Memory B cell (primary cell): ENCODE results near the gene MEG3.

Source experiments
- ATAC-seq: fragments of 150-1000 bp; cut with Tn5 transposase; 2 replicates; pipeline ENCODE4 v1.10.0; 2021; ENCODE audit warnings: low read depth, mild to moderate bottlenecking, moderate library complexity
- DNase-seq, 2 donors: peaks; one replicate each; pipeline ENCODE4 v3.0.0; 2022; ENCODE audit warnings: low spot score in 2 of 2
- H3K27ac Mint-ChIP-seq: one replicate; pipeline ENCODE4 v1.8.0; 2022; ENCODE audit warnings: mild to moderate bottlenecking, moderate library complexity, mixed read lengths
- H3K27me3 Mint-ChIP-seq: one replicate; pipeline ENCODE4 v1.8.0; 2022; ENCODE audit warnings: mixed read lengths
- H3K36me3 Mint-ChIP-seq: one replicate; pipeline ENCODE4 v1.8.0; 2022; ENCODE audit warnings: mild to moderate bottlenecking, mixed read lengths
- H3K4me1 Mint-ChIP-seq: one replicate; pipeline ENCODE4 v1.8.0; 2022; ENCODE audit warnings: mixed read lengths
- H3K4me3 Mint-ChIP-seq: one replicate; pipeline ENCODE4 v1.8.0; 2022; ENCODE audit warnings: mild to moderate bottlenecking, moderate library complexity, mixed read lengths
- H3K9me3 Mint-ChIP-seq: one replicate; pipeline ENCODE4 v1.8.0; 2022; ENCODE audit warnings: mixed read lengths

Gene MEG3

DNA sequence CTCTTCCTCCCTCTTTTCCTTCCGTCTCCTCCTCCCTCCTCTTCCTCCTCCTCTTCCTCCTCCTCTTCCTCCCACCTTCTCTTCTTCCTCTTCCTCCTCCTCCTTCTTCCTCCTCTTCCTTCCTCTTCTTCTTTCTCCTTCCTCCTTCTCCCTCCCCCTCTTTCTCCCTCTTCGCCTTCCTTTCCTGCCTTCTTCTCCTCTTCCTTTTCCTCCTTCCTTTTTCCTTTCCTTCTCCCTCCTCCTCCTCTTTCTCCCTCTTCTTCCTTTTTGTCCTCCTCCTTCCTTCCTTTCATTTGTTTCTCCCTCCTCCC, 36.0 kb downstream of the MEG3 start:
- ATAC-seq (no peak), DNase-seq (no peak)
- Mint-ChIP-seq H3K9me3 (peaks cover 4% of the 10 kb centered on the region), H3K4me3 (no peak overlapping the region), H3K27me3 (peaks cover 4% of the 10 kb centered on the region), H3K36me3 (no peaks in the 10 kb centered on the region), H3K4me1 (no peaks in the 10 kb centered on the region), H3K27ac (no peak overlapping the region)

DNA sequence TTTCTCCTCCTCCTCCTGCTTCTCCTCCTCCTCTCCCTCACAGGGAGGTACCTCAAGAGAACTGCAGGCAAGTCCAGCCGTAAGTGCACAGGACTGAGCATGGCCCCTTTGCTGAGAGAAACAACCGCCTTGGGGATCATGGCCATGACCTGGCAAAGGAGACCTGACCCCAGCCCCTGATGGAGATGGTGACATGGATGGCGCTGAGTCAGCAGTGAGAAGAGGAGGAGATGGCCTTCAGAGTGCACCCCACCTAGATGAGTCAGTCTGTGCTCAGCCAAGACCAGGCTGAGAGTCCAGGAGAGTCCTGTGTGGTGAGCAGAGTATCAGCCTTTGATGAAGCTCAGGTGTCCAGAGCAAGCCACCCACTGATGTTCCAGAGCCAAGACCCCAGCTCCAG, 36.4 kb downstream of the MEG3 start:
- Mint-ChIP-seq H3K4me1 (no peaks in the 10 kb centered on the region), H3K4me3 (no peak overlapping the region), H3K27me3 (peaks cover 4% of the 10 kb centered on the region), H3K27ac (no peak overlapping the region), H3K36me3 (no peaks in the 10 kb centered on the region), H3K9me3 (peaks cover 4% of the 10 kb centered on the region)
- ATAC-seq = no peak
- no peak for DNase-seq

DNA sequence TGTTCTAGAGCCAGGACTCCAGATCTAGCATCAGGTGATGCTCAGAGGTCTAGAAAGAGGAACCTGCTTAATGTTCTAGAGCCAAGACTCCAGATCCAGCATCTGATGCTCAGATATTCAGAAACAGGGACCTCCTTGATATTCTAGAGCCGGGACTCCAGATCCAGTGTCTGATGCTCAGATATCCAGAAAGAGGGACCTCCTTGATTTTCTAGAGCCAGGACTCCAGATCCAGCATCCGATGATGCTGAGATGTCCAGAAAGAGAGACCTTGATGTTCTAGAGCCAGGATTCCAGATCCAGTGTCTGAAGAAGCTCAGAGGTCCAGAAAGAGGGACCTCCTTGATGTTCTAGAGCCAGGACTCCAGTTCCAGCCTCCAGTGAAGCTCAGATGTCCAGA, 36.9 kb downstream of the MEG3 start:
- Mint-ChIP-seq H3K27ac (no peak overlapping the region), H3K36me3 (no peaks in the 10 kb centered on the region), H3K4me1 (no peaks in the 10 kb centered on the region), H3K4me3 (no peak overlapping the region), H3K9me3 (peaks cover 4% of the 10 kb centered on the region), H3K27me3 (peaks cover 4% of the 10 kb centered on the region)
- DNase-seq = no peak
- no peak for ATAC-seq

DNA sequence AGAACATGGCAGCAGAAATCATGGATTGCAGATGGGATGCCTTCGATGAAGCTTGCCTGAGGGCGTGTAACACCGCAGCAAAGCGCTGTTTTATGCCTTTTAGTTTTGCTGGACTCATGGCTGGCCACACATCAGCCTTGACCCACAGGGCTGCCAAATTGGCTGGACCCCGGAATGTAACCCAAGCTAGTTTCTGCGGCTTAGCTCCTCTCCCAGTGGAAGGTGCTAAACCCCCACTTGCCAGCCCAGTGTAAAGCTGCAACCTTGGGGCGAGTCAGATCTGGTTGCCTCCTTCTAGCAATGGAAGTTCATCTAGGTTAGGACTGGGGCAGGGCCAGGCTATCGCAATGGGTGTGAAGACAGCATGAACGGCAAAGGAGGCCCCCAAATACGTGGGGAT, 38.3 kb downstream of the MEG3 start:
- H3K4me1 Mint-ChIP-seq = no peaks in the 10 kb centered on the region
- H3K36me3 Mint-ChIP-seq = no peaks in the 10 kb centered on the region
- no peak overlapping the region for H3K27ac Mint-ChIP-seq
- H3K27me3 Mint-ChIP-seq = peaks cover 4% of the 10 kb centered on the region
- no peak for DNase-seq
- H3K4me3 Mint-ChIP-seq = no peak overlapping the region
- no peak for ATAC-seq
- H3K9me3 Mint-ChIP-seq = peaks cover 4% of the 10 kb centered on the region

DNA sequence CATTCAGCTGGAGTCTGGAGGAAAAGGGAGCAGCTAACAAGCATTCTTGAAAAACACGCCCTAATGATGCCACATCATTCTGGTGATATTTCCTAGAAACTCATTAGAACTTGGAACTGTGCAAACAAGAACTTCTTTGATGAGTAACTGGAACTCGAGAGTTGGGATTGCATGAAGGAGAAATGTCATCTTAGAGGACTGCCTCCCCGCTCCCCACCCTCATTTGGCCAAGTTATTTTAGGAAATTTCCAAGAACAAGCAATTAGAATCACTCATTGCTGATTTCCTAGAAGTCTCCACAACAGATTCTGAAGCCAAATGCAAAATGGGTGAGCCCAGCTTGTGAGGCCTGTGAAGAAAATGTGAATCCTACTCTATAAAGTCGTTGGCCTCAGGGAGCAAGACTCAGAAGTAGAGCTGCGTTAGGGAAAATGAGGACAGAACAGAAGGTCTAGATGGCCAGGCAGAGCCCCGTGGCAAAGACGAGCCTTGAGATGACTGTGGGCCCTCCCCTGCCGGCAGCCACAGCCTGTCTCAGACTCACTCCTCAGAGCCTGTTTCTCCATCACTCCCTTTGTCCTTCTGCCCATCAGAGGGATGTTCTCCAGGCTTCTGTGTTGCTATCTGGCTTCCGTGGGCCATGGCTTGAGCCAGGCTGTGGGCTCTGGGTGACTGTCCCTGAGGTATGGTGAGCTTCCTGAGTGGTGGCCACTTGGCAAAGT, 39.2 kb downstream of the MEG3 start:
- H3K27me3 Mint-ChIP-seq = peaks cover 4% of the 10 kb centered on the region
- no peaks in the 10 kb centered on the region for H3K36me3 Mint-ChIP-seq
- peaks cover 4% of the 10 kb centered on the region for H3K9me3 Mint-ChIP-seq
- DNase-seq (no peak), ATAC-seq (no peak)
- H3K4me3 Mint-ChIP-seq = no peak overlapping the region
- H3K4me1 Mint-ChIP-seq = no peaks in the 10 kb centered on the region
- no peak overlapping the region for H3K27ac Mint-ChIP-seq

DNA sequence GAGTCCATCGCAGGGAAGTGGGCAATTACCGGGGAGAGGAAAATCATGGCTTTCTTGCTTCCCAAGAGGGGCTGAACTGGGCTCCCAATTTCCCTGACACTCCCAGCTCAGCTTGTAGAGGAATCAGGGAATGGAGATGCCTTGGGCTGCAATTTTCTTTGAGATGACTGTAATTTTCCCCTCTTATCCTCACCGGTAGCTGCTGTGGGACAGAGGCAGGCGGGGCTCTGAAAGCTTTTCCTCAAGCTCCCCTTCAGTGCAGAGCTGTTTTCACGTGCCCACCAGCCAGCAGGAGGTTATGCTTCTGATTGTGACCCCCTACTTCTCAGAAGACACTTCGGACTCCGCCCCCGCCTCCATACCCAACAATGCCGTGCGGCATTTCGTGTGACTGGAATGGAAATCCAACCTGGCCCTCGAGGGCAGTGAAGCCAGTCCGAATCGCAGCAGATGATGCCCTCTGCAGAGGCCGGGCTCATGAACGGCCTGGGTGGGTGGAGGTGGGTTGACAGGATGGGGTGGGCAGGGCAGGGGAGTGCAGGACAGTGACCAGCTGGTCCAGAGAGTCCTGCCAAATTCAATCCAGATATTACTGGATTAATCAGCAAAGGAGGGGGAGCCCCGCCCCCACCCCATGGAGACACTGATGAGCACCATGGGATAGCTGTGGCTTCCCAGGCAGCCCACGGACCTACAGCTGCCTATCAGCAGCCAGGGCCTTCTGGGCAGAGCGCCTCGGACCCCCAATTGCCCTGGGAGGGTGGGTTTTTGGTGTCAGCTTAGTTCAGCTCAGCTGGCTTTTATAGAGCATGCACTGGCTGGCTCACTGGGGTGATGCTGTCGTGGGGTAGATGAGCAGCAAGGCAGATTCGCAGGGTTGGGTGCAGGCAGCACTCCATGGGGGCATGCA, 40.0 kb downstream of the MEG3 start:
- Mint-ChIP-seq H3K27me3 (peaks cover 4% of the 10 kb centered on the region), H3K4me3 (no peak overlapping the region), H3K27ac (no peak overlapping the region), H3K9me3 (peaks cover 4% of the 10 kb centered on the region), H3K4me1 (no peaks in the 10 kb centered on the region), H3K36me3 (no peaks in the 10 kb centered on the region)
- ATAC-seq (no peak), DNase-seq (no peak)

DNA sequence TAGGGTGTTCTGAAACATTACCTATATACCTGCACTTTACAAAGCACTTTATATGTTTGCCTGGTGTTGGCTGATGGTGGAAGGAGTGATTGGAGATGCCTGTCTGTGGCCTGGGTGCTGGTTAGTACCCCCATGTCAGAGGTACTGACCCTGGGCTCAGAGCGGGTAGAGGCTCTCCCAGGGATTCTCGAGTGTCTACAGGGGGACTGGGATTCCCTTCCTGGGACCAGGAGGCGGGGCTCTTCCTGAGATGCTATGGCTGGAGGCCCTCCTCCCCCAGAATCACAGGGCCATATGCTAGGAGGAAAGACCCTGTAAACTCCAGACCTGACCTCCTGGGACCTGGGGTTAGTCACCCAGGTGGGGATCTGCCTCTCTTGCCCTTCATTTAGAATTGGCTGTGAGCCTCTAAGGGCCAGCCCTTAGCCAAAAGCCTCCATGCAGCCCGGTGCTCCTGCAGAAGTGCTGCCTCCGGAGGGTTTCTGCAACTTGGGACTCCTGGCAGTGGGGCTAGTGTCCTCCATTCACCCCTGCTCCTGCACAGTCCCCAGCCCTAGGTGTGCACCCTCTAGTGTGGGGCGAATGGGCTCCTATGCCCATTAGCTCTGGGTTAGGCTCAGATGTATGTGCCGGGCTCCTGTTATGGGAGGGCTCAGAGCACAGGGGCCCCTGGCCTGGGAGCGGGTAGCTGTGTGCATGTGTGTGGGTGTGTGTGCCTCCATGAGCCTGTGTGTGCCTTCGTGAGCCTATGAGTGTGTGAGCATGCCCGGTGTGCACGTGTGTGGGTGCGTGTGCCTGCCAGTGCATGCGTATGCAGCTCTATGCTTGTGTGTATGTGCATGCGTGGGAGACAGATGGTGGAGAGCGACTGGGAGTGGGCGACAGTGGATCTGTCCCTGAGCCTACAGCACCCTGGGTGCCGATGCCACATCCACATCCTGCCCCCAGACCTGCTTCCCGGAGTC, 41.0 kb downstream of the MEG3 start:
- Mint-ChIP-seq H3K27ac (no peak overlapping the region), H3K27me3 (peaks cover 2% of the 10 kb centered on the region), H3K36me3 (no peaks in the 10 kb centered on the region), H3K4me3 (no peak overlapping the region), H3K4me1 (peaks cover 4% of the 10 kb centered on the region), H3K9me3 (peaks cover 8% of the 10 kb centered on the region)
- DNase-seq (no peak), ATAC-seq (no peak)

DNA sequence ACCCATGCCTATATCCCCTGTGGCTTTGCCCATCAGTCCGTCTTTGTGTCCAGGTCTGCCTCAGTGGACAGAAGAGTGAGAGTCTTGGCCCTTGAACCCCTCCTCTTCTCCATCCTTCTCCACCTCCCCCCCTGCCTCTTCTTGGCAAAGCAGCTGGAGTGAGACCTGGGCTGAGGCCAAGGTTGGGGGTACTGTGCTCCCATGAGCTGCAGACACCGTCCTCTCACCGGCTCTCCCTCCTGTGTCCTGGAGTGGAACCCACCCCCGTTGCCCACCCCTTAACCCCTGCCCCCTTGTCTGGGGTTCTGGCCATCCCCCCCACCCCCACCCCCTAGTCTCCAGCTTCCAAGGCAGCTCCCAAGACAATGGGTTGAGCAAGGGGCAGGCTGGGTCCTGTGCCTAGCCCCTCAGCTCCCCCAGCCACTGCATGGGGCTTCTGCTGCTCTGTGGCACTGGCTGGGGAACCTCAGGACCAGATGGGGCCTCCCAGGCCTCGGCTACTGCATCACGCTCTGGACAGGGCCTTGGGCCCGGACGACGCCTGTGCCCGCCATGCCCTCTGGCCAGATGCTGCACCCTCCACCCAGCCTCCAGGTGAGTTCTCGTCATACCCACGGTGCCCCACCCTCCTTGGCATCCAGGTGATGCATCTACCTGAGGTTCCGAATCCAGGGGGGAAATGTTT, 41.9 kb downstream of the MEG3 start:
- Mint-ChIP-seq H3K4me1 (peaks cover 7% of the 10 kb centered on the region), H3K36me3 (no peaks in the 10 kb centered on the region), H3K27me3 (no peaks in the 10 kb centered on the region), H3K4me3 (no peak overlapping the region), H3K9me3 (peaks cover 12% of the 10 kb centered on the region), H3K27ac (no peak overlapping the region)
- DNase-seq = no peak
- no peak for ATAC-seq

DNA sequence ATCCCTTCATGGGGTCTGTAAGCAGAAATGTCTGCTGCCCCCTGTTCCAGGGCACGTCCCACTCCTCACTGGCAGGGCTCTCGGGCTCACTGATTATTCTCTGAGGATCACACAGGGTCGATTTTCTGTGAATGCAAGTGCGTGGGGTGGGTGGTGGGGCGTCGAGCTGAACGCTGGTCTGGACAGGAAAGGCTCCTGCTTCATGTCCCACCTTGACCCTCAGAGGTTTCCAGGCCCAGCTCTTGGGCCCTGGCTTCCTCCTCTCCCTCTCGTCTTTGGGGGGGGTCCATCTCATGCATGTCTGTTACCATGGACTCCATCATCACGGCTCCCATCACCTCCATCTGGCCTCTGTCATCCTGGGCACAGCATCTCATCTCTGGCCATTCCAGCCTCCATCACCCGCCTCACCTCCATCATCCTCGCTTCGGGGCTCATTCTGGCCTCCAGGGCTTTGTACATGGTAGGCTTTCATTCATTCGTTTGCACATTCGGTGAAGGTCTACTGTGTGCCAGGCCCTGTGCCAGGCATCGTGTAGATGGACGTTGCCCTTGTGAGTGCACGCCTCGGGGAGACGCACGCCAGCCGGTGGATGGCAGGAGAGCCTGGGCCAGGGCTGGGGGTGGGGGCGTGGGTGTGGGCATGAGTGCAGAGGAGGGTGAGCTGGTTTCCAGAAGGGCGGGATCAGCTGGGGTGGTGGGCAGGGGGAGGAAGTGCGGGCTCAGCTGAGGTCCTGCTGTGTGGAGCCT, 42.9 kb downstream of the MEG3 start:
- H3K27ac Mint-ChIP-seq = no peak overlapping the region
- H3K4me3 Mint-ChIP-seq = no peak overlapping the region
- H3K9me3 Mint-ChIP-seq = peaks cover 15% of the 10 kb centered on the region
- no peak for ATAC-seq
- DNase-seq = no peak
- H3K27me3 Mint-ChIP-seq = no peaks in the 10 kb centered on the region
- H3K36me3 Mint-ChIP-seq = no peaks in the 10 kb centered on the region
- peaks cover 10% of the 10 kb centered on the region for H3K4me1 Mint-ChIP-seq

DNA sequence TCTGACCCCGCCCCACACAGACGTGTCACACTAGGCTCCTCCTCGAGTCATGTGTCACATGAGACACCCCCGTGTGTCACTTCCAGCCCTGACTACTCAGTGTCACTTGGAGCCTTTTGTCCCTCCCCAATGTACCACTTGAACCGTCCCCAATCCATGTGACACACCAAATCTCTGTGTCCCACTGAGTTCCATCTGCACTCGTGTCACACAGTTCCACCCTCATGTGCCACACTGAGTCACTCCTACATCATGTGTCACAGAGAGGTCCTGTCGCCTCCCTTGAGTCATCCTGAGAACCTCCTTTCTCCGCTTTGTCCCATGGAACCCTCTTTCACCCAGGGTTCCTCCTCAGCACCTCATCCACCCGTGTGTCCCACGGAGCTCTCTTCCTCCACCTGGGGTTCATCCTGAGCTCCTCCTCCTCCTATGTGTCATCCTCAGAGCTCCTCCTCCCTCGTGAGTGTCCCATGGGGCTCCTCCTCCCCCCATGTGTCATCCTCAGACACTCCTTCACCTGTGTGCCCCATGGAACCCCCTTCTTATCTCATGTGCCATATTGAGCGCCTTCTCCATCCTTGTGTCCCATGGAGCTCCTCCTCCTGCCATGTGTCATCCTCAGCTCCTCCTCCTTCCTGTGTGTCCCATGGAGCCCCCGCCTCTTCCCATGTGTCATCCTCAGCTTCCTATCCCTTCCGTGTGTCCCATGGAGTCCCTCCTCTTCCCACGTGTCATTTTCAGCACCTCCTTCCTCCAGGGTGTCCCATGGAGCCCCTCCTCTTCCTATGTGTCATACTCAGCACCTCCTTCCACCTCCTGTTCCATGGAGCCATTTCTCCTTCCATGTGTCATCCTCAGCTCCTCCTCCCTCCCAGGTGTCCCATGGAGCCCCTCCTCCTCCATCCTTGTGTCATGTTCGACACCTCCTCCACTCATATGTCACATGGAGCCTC, 45.6 kb downstream of the MEG3 start:
- H3K27me3 Mint-ChIP-seq = no peaks in the 10 kb centered on the region
- no peaks in the 10 kb centered on the region for H3K36me3 Mint-ChIP-seq
- H3K27ac Mint-ChIP-seq = no peak overlapping the region
- ATAC-seq = no peak
- peaks cover 10% of the 10 kb centered on the region for H3K4me1 Mint-ChIP-seq
- no peak for DNase-seq
- H3K9me3 Mint-ChIP-seq = peaks cover 15% of the 10 kb centered on the region
- H3K4me3 Mint-ChIP-seq = no peak overlapping the region

DNA sequence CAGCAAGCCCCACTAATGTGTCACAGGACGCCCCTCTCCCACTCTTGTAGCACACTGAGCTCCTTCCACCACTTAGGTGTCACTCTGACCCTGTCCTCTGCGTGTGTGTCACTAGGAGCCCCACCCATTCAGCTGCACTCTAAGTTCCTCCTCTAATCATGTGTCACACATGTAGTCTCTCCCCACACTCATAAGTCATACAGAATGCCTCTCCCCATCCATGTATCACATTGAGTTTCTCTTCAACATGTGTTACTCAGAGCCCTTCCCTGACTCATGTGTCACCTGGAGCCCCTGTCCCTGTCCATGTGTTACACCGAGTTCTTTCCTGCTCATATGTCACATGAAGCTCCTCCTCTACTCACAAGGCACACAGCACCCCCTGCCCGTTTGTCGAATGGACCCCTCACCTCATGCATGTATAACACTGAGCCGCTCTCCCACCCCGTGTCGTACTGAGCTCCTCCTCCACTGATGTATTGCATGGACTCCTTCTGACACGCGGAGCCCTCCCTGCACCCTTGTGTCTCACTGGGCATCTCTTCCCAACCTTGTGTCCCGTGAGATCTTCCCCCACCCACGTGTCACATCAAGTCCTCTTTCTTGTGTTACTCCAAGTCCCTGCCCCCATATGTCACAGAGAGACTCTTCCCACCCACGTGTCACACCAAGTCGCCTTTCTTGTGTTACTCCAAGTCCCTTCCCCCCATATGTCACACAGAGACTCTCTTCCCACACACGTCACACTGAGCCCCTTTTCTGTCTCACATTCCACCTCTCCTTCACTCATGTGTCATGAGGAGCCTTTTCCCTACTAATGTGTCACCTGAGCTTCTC, 46.6 kb downstream of the MEG3 start:
- ATAC-seq (no peak), DNase-seq (no peak)
- no peak overlapping the region for H3K4me3 Mint-ChIP-seq
- H3K36me3 Mint-ChIP-seq = no peaks in the 10 kb centered on the region
- no peaks in the 10 kb centered on the region for H3K27me3 Mint-ChIP-seq
- H3K9me3 Mint-ChIP-seq = peaks cover 15% of the 10 kb centered on the region
- no peak overlapping the region for H3K27ac Mint-ChIP-seq
- peaks cover 10% of the 10 kb centered on the region for H3K4me1 Mint-ChIP-seq

DNA sequence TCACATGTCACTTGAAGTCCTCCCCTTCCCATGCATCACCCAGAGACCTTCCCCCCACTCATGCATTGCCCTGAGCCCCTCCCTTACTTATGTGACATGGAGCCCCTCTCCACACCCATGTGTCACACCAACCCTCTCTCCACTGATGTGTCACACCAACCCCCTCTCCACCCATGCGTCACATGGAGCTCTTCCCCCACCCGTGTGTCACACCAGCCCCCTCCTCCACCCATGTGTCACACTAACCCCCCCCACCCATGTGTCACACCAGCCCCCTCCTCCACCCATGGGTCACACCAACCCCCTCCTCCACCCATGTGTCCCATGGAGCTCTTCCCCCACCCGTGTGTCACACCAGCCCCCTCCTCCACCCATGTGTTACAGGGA, 47.2 kb downstream of the MEG3 start:
- Mint-ChIP-seq H3K27ac (no peak overlapping the region), H3K9me3 (peaks cover 15% of the 10 kb centered on the region), H3K4me1 (peaks cover 10% of the 10 kb centered on the region), H3K4me3 (no peak overlapping the region), H3K27me3 (peaks cover 2% of the 10 kb centered on the region), H3K36me3 (no peaks in the 10 kb centered on the region)
- DNase-seq (no peak), ATAC-seq (no peak)
